HG03159 (cell line): ENCODE measurements around the gene ARHGEF11.

Experiments used
- ATAC-seq: cut with Tn5 transposase; IDR thresholded peaks from one replicate; pipeline ENCODE4 v1.9.1; 2021; ENCODE audit warnings: mild to moderate bottlenecking, moderate library complexity; ENCODE audit not compliant: unreplicated experiment

ARHGEF11 gene

DNA sequence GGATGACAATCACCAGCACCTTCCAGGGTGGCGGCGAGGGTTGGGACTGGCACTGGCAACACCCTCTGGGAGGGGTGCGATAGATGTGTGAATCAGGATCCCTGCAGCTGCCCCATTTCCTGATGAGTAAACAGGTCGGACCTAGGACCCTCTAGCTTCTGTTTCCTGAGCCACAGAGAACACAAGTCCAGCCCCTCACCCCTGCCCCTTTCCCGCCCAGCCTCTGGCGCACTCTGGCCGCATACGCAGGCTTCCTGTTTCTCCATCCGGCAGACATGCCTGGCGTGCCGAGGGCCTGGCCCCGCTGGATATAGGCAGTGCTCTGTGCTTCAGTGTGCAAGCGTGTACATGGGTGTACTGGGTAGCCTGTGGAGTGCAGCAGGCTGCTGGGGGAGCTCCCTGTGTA lies 147.4 kb downstream of the ARHGEF11 start:
- ATAC-seq = no peak

GRCh38 chr1:156897078-156897825 lies 148.3 kb downstream of the ARHGEF11 start:
- no peak for ATAC-seq

DNA sequence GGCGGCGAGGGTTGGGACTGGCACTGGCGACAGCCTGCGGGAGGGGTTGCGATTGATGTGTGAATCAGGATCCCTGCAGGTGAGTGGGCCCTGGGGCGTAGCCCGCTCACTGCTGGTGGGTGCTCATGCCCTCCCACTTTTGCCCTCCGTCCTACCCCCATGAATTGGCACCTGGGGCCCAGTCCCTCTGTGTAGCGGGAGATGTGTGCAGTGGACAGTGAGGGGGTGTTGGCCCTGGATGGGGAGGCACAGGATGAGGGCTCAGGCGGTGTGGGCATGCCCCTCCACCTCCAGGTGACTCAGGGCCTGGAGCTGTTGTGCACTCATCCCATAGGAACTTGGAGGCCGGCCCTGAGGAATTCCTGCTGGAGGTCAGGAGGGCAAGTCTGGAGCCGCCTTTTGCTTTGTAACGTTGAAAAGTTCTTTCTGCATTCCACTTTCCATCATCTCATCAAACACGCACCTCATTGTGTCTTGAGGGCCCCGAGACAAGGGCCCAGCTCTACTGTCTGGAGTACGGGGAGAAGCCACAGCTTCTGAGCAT lies 149.0 kb downstream of the ARHGEF11 start:
- no peak for ATAC-seq

GRCh38 chr1:156895927-156896326 lies 149.6 kb downstream of the ARHGEF11 start:
- no peak for ATAC-seq

DNA sequence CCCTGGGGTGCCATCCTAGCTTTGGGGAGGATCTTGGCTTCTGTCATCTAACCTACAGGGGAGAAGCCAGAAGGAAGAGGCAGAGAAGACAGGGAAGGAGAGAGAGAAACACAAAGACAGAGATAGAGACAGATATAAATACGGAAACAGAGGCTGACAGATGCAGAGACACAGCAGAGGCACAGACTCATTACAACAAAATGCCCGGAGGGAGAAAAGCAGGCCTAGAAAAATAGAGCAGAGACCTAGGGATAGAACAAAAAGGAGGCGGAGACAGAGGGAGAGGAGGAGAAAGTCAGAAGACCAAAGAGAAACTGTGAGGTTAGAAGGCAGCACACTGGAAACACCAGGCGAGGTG lies 150.1 kb downstream of the ARHGEF11 start:
- ATAC-seq = no peak

DNA sequence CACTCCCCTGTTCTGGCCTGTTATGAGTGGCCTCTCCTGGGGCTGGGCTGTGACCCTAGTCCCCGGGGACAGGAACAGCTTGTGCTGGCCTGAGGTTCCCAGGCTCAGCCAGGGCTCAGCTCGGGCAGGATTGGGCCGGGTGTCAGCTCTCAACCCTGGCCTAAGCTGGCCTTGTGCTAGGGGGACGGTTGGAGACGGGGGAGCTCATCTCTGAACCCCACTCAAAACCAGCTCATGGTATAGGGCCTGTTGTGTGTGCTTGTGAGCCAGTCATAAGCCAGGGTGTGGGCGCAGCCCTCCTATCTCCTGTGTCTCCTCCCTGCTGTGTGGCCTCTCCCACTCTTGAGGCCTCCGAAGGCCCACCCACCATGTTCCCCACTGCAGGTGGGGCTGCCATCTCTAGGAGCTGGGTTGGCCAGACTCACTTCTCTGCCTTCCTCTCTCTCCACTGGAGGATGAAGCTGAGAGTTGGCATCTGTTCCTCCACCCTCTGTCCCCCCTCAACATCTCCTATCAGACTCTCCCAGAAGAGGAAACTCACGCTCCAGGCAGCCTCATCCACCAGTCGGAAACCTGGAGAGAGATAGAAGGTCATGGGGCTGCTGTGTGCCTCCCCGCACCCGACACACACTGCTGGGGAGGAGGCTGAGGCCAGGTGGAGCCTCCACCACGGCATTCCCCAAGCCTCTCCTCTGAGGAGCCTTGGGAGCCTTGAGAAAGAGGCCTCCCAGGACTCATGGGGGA lies 150.7 kb downstream of the ARHGEF11 start:
- ATAC-seq = no peak

- no peak for ATAC-seq
Measured at GRCh38 chr1:156894001-156894400, 151.5 kb downstream of the ARHGEF11 start.

DNA sequence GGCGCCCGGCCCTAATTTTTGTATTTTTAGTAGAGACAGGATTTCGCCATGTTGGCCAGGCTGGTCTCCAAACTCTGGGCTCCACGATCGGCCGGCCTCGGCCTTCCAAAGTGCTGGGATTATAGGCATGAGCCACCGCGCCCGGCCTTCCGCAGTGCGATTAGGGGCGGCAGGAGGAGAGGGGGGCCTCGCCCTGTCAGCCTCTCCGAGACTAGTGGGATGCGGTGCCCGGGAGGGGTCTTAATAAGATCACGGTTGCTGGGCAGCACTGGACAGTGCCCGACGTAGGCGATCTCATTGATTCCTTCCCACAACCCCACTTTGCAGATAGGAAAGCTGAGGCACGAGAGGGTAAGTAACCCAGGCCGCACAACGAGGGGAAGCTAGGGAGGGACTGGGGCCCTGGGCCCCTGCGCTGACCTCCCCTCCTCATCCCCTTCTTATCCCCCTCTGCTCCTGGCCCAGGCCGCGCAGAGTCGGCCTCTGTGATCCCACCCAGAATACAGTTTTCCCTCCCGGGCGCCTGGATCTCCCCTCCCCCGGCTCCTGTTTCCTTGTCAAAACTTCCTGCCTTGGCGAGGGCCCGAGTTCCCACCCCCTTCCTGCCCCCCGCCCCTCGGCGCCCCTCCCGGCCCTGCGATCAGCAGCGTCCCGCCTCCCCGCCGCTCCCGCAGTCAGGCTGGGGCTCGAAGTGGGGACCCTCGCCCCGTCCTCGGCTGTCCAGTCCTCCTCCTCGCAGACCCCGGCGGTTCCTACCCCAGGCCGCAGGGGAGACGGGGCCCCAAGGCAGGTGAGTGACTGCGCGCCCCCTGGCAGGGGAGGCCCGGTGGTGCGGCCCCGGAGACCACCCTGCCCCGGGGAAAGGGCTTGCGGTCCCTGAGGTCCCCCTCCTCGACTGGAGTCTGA lies 152.2 kb downstream of the ARHGEF11 start, which contains the start of gene PEAR1:
Gene PEAR1, plus strand, starts transcription at position 671 of the 906 bp plus-strand sequence. CDS start 10,209 bp downstream, outside the sequence.
- ATAC-seq = no peak

- peak; percentile 64 for ATAC-seq
Measured at GRCh38 chr1:156892190-156893047, 153.1 kb downstream of the ARHGEF11 start.

- no peak for ATAC-seq
Measured at GRCh38 chr1:156889802-156890580, 155.6 kb downstream of the ARHGEF11 start.

GRCh38 chr1:156887734-156888133 lies 157.8 kb downstream of the ARHGEF11 start:
- ATAC-seq = no peak

DNA sequence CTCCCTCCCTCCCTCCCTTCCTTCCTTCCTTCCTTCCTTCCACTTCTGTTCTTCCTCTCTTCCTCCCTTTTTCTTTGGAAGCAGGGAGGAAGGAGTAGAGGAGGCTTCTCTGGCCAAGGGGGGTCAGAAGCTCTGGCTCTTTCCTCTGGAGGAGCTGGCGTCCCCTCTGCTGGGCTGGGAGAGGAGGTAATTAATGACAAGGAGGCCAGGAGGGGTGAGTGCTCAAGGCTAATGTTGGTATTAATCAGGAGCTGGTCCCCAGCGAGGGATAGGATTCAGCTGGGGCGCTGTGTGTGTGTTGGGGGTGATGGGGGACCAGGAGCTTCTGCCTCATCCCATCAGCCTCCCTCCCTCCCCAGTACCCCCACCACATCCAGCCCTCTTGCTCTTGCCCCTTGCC lies 158.2 kb downstream of the ARHGEF11 start:
- no peak for ATAC-seq

DNA sequence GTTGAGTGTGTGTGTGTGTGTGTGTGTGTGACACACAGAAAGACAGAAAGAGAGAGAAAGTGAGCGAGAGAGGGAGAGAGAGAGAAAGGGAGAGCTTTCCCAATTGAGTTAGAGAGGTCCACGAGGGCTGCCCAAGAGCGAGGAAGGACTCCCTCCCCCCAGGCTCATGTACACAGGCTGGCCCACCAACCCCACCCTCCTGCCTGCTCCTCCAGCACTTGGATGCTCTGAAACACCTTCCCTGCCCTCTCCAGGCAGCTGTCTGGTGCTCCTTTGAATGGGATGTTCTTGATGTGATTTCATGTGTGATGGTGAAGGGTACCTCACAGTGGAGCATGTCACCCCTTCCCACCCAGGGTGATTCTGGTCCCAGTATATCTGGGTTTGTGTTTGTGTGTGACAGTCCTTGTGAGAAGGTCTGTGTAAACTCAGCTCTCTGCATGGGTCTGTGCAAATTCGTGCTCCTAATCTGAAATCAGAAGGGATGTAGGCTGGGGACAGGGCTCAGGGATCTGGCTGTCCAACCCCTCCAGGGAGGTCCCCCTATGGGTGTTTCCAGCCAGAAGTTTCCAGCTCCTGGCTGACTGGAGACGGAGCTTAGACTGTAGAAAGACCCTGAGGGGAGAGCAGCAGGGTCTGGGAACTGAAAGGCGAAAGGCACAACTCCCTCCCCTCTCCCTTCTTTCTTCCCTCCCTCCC lies 158.8 kb downstream of the ARHGEF11 start:
- no peak for ATAC-seq

GRCh38 chr1:156885880-156886355 lies 159.6 kb downstream of the ARHGEF11 start:
- ATAC-seq = no peak

DNA sequence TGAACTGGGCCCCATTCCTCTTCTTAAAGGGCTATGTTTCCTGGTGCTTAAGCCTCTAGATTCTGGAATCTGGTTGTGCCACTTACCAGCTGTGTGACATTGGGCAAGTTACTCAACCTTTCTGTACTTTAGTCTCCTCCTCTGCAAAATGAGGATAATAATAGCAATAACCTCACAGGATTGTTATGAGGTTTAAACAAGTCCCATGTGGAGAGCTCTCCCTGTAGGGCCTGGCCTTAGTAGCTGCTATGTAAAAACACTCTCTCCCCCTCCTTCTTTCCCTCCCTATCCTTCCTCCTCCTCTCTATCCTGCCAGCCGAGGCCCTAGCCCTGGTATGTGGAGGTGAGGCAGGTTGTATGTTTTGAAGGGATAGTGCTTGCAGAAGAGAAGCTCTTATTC lies 160.2 kb downstream of the ARHGEF11 start:
- ATAC-seq = no peak
